ENCODE data around the gene SHE. TPM values are rescaled to one million over a fixed set of nuclear protein-coding genes. Genes with fewer than 3 reads are reported as not detected.

Gene SHE
- total and polyA plus RNA-seq, 2 donors (not counting 1 experiment from before 2014, with no cell fraction given), result not detected

- Histone ChIP-seq H3K4me3 (replicated peaks in 1 of 4; ENCODE audit: control extremely low read depth in 1 of 4, insufficient read depth in 1 of 4, low read depth in 3 of 4, low read length in 4 of 4) (no peak overlapping the region), H3K9me3 (ENCODE audit: control insufficient read depth, insufficient read depth, low read depth, low read length) (no peaks in the 10 kb centered on the region), H3K4me2 (ENCODE audit: extremely low read depth, insufficient read depth, low read length) (no peak overlapping the region), H3K27me3 (ENCODE audit: control insufficient read depth, insufficient read depth, low read length) (no peaks in the 10 kb centered on the region), H3K27ac (ENCODE audit: insufficient read depth, low read length) (peak overlapping the region; percentile 72), H3K4me1 (ENCODE audit: control insufficient read depth, extremely low read depth, insufficient read depth, low read length) (peaks cover 32% of the 10 kb centered on the region), H3K79me2 (ENCODE audit: control insufficient read depth, insufficient read depth, low read length) (no peaks in the 10 kb centered on the region), H3K36me3 (ENCODE audit: control insufficient read depth, insufficient read depth, low read length) (peaks cover 5% of the 10 kb centered on the region), H4K20me1 (ENCODE audit: control insufficient read depth, extremely low read depth, insufficient read depth, low read length) (no peaks in the 10 kb centered on the region), H2AFZ (ENCODE audit: low read length) (no peak overlapping the region), H3K9ac (ENCODE audit: insufficient read depth, low read length) (no peak overlapping the region)
- DNase-seq (ENCODE audit: low read depth in 2 of 2), result no peak
- TF ChIP-seq CTCF (conservative IDR thresholded peaks at IDR 0.05 in 1 of 2, IDR thresholded peaks at IDR 0.05 in 1 of 2; ENCODE audit: low read depth in 1 of 2, low read length in 2 of 2) (no peak), EZH2 (IDR thresholded peaks at IDR 0.05; ENCODE audit: low read length, missing control alignments) (no peak)
Observed at GRCh38 chr1:154429841-154430611, 72.2 kb downstream of the SHE start.

Other genes starting within 250 kb of the SHE start
- 127 and 152 TPM in 2 replicates for gene HAX1, start 229.8 kb downstream of the SHE start, total RNA-seq
- gene HAX1, start 229.8 kb downstream of the SHE start, polyA plus RNA-seq, result 89.9 and 97.9 TPM in 2 replicates
- gene AQP10, start 181.3 kb downstream of the SHE start, total RNA-seq, result not detected in 2 replicates
- gene AQP10, start 181.3 kb downstream of the SHE start, polyA plus RNA-seq, result not detected in 2 replicates
- gene ATP8B2, start 176.9 kb downstream of the SHE start, total RNA-seq, result 177 and 205 TPM in 2 replicates
- gene ATP8B2, start 176.9 kb downstream of the SHE start, polyA plus RNA-seq, result 96.7 and 101 TPM in 2 replicates
- gene IL6R, start 97.1 kb downstream of the SHE start, total RNA-seq, result 12.8 and 21.0 TPM in 2 replicates
- 14.5 and 22.7 TPM in 2 replicates for gene IL6R, start 97.1 kb downstream of the SHE start, polyA plus RNA-seq
- under 0.01 TPM in 1 of 2 replicates, not detected in the other for gene TDRD10, start 193 bp downstream of the SHE start, total RNA-seq
- not detected in 2 replicates for gene TDRD10, start 193 bp downstream of the SHE start, polyA plus RNA-seq
- 23.6 and 27.0 TPM in 2 replicates for gene UBE2Q1, start 56.2 kb upstream of the SHE start, total RNA-seq
- gene UBE2Q1, start 56.2 kb upstream of the SHE start, polyA plus RNA-seq, result 18.1 and 20.1 TPM in 2 replicates
- under 0.01 TPM in 1 of 2 replicates, not detected in the other for gene CHRNB2, start 65.4 kb upstream of the SHE start, total RNA-seq
- gene CHRNB2, start 65.4 kb upstream of the SHE start, polyA plus RNA-seq, result 0.02 TPM in 2 replicates
- gene ADAR, start 105.8 kb upstream of the SHE start, total RNA-seq, result 78.6 and 98.4 TPM in 2 replicates
- gene ADAR, start 105.8 kb upstream of the SHE start, polyA plus RNA-seq, result 128 and 140 TPM in 2 replicates

All from fibroblast of lung (primary cell).